Frontal cortex (tissue), 4 donors: Measurements from ENCODE around the gene ARID3B. TPM values are rescaled to one million over a fixed set of nuclear protein-coding genes. Genes with fewer than 3 reads are reported as not detected.
A peak's percentile ranks its signal among the peaks of the same experiment; 100 is the strongest.

ENCODE experiments used
- DNase-seq, 2 donors: peaks; one replicate each; pipeline ENCODE4 v3.0.0; 2012; ENCODE audit warnings: low spot score in 2 of 2
- FAIRE-seq: peaks from 2 replicates; lab custom pipeline; 2012; peaks lifted over from hg19 to GRCh38; lab: Jason Lieb, UNC
- total RNA-seq: library from RNA; depleted of rRNA; stranded (reverse); fragments of >200 nt; gene quantifications from one replicate; pipeline ENCODE4 v1.2.3, GENCODE V29; 2014
- donor health status: control.
- donor health status: control.
- donor health status: control.

ARID3B gene
- total RNA-seq, 1 donor from 2014 or later: 3.7 TPM

DNA sequence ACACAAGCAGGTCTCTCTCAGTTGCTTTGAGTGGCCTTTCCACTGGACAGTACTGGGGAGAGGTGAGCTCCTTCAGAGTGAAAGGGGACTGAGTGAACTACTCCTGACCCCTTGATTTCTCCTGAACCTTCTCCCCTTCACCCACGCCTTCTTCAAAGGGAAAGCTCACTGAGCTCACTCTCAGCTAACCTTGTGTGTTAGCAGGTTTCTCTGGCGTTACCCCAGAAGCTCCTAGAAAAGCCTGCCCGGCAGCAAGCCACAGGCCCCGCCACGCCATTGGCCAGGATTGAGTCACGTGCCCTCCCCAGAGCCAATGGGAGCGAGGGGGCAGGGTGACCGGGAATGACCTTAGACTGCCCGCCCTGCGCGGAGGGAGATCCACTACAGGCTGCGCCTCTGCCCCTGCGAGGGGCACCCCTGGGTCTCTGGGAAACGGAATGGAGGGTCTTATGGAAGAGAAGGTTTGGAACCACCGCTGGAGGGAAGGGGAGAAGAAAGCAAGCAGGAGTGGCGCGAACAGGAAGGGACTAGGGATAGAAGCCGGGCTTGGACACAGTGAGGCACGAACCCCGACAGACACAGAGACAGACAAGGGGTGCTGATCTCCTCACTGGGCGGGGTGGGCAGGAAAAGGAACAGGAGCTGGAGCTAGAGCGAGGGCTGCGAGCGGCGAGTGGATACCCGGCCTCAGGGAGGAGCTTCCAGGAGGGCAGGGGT, 57.3 kb downstream of the ARID3B start:
- peak; percentile 89 to 99 for DNase-seq
- FAIRE-seq: no peak

DNA sequence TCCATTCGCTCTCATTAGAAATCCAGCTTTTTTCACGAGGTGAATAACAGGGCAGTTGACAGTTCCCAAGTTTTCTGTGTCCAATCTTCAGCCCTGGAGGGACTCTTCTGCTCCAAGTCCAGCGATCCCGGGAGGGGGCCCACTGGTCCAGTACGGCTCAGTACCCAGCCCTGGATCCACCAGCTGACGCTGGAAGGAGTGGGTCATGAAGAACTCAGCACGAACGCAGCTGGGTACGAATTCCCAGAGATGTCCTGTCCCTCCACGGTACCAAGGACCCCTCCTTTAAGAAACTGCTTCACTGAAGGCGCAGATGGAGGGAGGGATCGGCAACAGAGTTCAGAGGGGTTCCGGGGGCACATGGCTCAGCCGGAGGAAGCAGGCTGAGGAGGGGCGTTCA, 58.1 kb downstream of the ARID3B start:
- DNase-seq (no peak), FAIRE-seq (no peak)

DNA sequence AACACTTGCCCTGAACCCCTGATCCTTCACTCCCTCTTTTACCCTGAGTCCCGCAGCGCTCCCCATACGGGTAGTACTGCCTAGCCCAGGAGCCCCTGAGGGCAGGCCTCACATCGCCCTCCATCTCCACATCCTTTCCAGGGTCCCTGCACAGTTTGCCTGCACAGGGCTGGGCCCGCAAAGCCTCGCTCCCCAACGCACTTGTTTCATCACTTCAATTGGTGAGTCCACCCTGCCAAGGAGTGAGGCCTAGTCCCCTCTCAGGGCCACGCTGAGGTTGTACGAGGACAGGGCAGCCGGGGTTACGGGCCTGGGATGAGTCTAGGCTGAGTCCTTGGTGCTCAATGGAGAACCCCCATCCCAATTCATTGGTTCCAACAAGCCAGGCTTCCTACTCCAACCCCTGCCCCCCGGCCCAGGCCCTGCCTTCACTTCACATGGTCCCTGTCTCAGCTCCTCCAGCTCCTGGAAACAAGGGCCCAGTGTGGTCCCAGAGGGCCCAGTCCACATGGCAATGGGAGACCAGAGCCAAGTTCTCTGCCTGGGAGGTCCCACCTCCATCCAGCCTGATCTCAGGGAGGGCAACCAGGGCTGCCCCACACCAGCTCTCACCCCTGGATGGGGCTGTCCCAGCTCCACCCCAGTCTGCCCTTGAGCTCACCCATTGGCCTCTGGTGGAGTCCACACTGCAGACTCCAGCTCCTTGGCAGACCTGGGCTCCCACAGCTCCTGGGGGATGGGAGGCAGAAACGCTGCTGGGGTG, 62.2 kb downstream of the ARID3B start:
- no peak for FAIRE-seq
- DNase-seq: no peak

DNA sequence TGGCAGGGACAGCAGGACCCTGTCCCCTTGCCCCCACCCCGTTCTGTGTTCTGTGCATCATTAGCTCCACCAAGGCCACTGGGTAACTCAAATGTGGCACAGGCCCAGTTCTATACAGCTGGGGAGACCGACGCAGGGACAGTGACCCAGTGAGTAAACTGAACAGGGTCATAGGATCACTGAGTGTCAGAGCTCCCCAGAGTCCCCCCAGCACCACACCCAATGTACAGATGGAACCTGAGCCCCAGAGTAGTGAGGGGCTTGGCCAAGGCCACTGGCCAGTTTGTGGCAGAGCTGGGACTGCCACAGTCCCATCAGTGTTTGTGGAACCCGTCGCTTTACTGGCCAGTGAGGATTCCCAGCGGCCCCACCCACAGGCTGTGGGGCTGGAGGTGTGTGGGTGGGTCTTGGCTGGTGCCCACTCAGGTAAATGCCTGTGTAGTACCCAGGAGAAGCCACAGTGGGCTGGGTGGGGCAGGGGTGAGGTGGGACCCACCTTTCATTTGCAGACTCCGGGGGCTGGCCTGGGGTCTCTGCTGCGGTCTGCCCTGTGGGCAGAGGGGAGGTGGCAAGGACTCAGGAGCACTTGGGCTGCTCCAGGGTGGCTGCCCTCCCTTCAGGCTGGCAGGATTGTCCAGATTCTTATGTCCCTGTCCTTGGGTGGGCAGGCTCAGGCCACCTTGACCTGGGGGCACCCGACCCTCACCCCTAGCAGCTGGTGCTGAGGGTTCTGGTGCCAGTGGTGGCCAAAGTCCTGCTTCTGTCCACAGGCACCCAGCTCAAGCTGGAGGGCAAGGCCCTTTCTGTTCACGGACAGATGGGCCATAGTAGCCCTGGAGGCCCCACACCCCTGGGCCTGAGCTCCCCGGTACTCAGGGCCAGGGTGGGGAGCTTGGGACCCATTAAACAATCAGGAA, 63.0 kb downstream of the ARID3B start:
- DNase-seq (no peak), FAIRE-seq (no peak)

DNA sequence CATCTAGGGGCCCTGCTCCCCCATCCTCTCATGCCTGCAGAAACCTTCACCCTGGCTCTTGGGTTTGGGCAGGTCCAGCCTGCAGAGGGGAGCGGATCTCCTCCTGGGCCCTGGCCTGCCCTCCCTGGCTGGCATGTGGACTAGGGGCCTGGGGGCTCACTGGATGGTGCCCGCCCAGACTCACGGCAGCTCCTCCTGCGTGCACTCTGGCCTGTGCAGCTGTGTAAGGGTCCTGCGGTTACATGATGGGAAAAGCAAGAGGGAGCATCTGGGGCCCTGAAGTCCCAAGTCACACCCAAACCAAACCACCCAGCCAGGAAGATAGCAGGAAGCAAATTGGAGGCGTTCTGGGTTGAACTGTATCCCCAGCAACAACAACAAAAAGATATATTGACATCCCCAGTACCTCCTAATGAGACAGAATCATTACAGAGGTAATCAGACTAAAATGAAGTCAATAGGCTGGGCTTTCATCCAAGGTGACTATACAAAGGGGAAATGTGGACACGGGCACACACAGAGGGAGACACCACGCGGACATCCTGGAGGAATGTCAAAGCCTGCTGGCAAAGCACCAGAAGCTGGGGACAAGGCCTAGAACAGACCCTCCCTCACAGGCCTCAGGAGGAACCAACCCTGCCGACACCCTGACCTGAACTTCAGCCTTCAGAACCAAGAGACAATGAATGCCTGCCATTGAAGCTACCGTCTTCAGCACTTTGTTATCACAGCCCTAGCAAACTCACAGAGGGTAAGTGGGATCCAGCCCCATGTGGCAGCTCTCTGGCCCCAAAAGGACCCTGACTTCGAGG, 64.2 kb downstream of the ARID3B start:
- no peak for FAIRE-seq
- DNase-seq: no peak

DNA sequence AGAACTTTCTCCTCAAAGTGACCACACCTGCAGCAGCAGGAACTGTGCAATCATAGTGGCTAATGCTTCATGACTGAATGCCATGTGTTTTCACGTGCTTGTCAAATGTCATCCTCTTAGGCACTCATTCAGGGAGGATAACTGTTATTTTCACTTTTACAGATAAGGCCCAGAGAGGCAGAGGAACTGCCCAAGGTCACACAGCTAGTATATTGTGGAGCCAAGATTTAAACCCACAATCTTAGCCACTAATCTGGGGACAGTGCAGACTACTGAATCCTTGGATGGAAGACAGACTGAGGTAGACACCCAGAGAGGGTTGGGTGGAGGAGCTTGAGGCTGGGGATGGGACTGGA, 64.8 kb downstream of the ARID3B start:
- FAIRE-seq: no peak
- no peak for DNase-seq

DNA sequence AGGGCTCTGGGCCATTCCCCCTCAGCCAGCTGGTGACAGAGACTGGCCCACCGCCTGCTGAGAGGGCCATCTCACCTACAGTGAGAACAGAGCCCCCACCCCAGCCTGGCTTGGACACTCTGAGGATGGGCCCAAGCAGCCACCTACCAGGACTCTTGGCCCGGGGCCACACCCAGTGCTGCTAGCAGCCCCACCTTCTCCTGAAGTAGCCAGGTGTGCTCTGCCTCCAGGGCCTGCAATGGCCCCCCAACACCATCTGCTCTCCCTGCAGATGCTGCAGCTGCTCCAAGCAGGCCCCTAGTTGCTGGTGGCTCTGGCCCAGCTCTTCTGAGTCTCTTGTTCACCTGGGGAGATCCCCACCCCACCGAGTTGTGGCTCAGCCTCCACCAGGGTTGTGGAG, 67.8 kb downstream of the ARID3B start:
- no peak for FAIRE-seq
- DNase-seq: no peak

DNA sequence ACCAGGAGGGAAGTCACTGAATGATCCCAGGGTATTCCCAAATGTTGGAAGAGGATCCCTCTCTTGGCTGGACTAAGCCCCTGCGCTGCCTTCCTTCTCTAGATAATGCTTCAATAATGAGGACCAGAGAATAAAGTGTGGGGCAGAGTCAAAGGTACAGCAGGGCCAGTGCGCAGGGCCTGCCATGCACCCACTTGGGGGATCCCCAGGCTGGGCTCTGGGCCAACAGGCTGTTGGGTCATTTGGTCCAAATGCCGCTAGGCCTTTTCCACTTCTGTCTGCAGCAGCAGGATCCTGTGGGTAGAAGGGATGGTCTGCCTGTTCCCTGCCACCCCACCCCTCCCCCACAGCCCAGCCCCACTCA, 68.9 kb downstream of the ARID3B start:
- FAIRE-seq: no peak

DNA sequence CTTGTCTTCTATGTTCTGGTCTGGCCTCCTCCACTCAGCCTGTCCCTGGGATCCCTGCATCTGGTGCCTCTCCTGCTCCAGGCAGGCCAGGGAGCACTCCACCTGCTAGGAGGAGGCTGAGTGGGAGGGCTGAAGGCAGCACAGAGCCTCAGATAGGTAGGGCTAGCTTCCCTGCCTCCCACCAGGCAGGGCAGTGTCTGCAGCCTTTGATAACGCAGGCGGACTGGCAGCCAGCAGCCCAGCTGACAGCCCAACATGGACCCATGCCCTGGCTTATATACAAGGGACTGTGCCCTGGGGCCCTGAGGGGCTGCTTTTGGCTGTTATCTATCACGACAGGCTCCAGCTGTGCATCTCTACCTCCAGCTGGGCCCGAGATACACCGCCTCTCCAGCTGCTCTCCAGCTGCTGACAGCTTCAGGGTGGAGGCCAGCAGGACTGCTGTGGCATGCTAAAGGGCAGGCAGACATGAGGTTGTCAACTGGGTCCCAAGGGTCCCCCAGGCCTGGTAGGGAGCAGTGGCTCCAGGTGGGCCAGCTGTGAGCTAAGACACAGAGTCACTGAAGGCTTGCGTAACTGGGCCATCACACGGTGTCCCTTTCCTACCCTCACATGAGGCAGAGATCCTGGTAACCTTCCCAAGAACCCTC, 69.4 kb downstream of the ARID3B start:
- no peak for FAIRE-seq
- DNase-seq: no peak

More for the DNA sequence above, 68.9 kb downstream of the ARID3B start:
- DNase-seq: no peak

DNA sequence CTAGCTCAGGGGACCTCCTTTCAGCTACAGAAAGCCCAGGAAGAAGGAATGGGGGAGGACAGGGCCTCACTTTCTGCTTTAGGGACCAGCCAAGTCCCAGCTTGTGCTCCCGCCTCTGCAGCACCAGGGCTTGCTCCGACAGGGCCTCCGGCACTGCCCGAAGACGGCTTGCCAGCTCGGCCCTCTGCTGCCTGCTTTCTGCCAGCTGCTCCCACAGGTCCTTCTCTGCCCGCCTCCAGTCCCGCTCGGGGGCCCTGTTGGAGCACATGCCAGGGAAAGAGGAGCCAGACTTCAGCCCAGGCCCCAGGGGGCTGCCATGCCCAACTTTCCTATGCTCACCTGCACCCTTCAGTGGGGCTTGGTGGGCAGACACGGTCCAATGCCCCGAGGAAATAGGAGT, 70.3 kb downstream of the ARID3B start:
- DNase-seq: no peak
- no peak for FAIRE-seq

DNA sequence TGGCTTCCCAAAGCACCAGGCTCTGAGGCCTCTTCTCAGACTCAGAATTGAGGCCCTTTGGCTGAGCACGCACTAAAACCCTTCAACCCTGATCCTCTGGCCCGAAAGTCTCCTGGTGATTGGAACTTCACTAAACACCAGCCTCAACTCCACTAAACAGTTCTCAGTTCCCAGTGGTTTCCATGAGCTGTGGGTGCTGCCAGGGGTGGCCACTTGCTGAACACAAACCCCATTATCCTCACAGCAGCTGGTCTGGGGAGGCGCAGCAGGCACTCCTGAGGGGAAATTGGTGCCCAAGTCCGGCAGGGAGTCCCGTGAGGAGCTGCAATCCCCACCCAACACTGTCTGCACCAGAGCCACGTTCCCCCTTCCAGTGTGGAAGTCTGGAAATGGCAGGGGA, 70.8 kb downstream of the ARID3B start:
- DNase-seq (no peak), FAIRE-seq (no peak)

DNA sequence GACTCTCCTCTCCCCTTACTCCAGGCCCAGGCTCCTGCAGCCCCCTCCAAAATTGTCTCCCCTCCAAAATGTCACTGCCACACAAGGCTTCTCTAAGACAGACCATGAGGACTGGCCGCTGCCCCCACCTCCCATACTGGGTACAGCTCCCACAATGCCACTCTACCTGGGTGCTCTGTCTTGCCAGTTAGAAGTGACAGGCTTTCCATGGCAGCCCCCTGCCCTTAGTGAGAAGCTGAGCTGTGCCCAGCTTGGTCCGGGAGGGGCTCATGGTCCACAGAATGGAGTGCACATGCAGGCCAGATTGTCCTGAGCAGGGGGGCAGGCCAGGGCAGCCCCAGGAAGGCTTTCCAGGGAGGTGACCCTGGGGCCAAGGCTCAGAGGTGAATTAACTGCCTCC, 71.7 kb downstream of the ARID3B start:
- DNase-seq (no peak), FAIRE-seq (no peak)

DNA sequence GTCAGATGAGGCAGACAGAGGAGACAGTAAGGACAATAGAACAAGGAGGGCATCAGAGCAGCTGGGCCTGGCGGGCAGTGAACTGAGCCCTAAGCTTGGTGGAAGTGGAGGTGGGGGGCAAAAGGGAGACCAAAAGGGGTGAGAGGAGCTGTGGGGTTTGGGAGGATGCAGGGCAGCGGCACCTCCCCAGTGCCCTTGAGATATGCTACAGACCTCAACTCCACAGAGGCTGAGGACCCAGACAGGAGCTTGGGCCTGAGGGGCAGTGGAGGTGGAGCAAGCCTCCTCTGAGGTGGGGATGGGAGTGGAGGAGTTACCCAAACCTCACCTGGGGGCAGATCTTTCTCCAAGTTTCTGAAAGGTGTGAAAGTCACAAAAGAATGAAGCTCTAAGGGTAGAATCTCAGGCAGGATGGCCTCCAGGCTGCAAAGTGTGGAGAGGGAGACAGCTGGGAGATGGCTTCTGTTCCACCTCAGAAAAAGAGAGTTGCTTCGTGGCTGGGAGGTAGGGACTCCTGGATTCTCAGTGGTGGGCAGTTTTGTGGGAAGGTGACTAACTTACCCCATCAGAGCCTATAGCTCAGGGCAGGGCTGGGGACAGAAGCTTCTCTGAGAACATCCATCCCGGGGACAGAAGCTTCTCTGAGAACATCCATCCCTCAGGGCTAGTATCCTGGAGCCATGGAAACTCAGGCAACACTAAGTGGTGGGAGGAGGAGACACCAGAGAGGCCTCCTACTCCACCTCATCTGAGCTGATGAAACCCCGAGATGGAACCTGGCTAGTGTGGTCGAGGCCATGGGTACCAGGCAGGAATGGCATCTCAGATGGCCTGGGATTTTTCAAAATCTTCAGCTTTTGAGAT, 72.3 kb downstream of the ARID3B start:
- no peak for DNase-seq
- no peak for FAIRE-seq

DNA sequence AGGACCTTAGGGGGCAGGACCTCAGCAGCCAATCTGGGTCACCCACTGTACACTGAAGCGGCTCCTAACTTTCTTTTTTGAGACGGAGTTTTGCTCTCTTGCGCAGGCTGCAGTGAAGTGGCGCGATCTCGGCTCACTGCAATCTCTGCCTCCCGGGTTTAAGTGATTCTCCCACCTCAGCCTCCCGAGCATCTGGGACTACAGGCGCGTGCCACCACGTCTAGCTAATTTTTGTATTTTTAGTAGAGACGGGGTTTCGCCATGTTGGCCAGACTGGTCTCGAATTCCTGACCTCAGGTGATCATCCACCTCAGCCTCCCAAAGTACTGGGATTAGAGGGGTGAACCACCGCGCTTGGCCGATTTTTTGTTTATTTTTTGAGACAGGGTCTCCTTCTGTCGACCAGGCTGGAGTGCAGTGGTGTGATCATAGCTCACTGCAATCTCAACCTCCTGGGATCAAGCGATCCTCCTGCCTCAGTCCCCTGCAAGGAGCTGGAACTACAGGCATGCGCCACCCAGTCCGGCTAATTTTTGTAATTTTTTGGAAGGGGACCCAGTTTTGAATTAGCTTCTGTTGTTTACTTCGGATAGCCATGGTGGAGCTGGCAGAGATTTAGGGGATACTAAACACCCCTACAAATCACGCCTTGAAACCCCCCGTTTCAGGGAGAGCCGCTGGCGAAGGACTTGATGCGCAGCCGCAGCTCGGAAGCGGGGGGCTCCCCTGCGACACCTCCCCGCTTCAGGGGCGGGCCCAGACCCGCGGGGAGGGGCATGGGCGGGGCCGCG, 73.1 kb downstream of the ARID3B start:
- FAIRE-seq (no peak), DNase-seq (no peak)

DNA sequence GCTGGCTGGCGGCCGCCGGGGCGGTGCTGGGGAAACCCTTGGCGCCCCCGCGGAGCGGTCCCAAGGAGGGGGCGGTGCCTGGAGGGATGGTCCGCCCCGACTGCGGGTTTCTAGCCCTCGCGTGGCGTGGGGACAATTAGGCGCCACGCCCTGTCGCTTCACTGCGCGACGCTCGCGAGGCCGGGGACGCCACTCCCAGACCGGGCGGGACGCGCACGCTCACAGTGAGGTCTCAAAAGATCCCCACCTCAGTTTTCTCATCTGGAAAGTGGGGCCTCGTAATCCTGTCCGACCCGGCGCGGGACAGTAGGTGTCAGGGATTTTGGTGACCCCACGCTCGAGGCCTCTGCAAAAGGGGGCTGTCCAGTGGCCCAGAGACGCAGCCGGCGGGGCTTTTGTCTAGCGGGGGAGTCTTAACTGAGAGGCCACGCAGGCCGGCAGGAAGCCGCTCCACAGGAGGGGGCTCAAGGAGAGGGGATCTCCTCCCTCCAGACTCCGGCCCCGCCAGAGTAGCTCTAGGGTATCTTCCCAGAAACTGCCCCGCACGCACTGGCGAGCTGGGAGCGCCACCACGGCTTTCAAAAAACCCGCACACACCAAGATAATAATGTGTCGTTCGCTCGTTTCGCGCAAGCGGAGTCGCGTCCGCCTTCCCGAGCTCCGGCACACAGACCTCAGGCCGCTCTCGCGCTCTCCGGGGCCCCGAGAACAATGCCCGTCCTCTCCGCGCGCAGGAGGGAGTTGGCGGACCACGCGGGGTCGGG, 73.9 kb downstream of the ARID3B start:
- no peak for FAIRE-seq
- DNase-seq: peak; percentile 93 to 96

DNA sequence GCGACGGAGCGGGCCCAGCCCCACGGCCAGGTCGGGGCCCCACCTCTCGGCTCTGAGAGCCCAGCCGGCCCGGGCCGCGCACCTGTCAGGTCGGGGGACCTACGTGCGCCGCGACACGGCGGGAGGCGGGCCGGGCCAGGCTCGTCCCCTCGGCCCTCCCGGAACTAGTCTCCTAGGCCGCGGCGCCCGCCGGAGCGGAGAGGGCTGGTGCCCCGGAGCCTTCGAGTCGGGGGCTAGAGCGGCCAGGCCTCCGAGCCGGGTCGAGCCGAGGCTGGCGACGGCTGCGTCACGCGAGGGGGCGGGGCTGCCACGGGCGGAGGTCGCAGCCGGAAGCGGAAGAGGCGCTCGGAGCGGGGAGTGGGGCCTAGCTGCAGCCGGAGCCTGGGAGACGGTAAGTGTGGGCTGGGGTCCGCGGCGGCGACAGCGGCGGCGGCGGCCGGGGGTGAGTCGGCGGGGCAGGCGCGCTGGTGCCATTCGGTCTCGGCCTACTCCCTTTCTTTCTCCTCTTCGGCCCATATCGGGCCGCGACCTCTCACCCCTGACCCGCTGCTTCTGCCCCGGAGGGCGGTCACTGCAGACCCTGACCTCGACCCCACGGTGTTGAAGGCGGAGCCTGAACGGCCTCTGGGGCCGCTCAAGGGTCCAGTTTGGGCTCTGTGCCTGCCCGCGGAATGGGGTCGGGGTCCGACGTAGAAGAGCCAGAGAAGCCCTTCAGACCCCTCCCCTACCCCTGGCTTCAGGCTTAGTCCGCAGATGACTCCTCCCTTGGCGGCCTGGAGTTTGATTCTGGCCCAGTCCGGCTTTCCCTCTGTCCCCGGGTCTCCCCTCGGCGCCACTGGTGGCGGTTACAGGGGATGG, 74.7 kb downstream of the ARID3B start, which contains the start of gene CLK3:
Gene CLK3 (plus strand): TSS at position 329 of the 858 bp plus-strand sequence. CDS start 3,361 bp downstream, outside the sequence.
- FAIRE-seq: no peak

More for the DNA sequence above, 74.7 kb downstream of the ARID3B start, which contains the start of gene CLK3:
- peak; percentile 99 to 100 for DNase-seq
